Lower lobe of right lung (tissue), 2 donors: ENCODE data around the gene SURF1. TPM values are rescaled to one million over a fixed set of nuclear protein-coding genes. Genes with fewer than 3 reads are reported as not detected.

Experiments
- ATAC-seq, 2 donors: fragments of 200-7000 bp; cut with Tn5 transposase; one replicate each; pipeline ENCODE4 v1.9.1; 2020 to 2022; ENCODE audit warnings: mild to moderate bottlenecking in 2 of 2, moderate library complexity in 2 of 2
- DNase-seq: peaks from one replicate; pipeline ENCODE4 v3.0.0-alpha.2; 2020
- H3K27ac ChIP-seq: fragments of 200-600 bp; one replicate; pipeline ENCODE4 v1.8.0; 2022
- H3K27me3 ChIP-seq: fragments of 200-600 bp; one replicate; pipeline ENCODE4 v1.8.0; 2022; ENCODE audit warnings: low read depth
- H3K36me3 ChIP-seq: fragments of 200-600 bp; one replicate; pipeline ENCODE4 v1.8.0; 2022; ENCODE audit warnings: mild to moderate bottlenecking
- H3K4me1 ChIP-seq: fragments of 200-600 bp; one replicate; pipeline ENCODE4 v1.8.0; 2022
- H3K4me3 ChIP-seq: fragments of 200-600 bp; one replicate; pipeline ENCODE4 v1.8.0; 2022; ENCODE audit warnings: mild to moderate bottlenecking
- H3K9me3 ChIP-seq: fragments of 200-600 bp; one replicate; pipeline ENCODE4 v1.8.0; 2022
- CTCF ChIP-seq: fragments of 200-600 bp; IDR thresholded peaks from one replicate; pipeline ENCODE4 v1.8.0; 2022; ENCODE audit warnings: antibody characterized with exemption, mild to moderate bottlenecking
- intact Hi-C: fragments of 100-400 bp; cut with DNase I; formaldehyde crosslinking; loops from one replicate; pipeline ENCODE4 v1.11.0; 2022
- total RNA-seq: library from RNA; stranded (reverse); fragmentation: NEBNext Ultra II Directional; extraction: Animal tissue kit (Norgen Biotek cat#: 25700); gene quantifications from one replicate; pipeline ENCODE4 v1.2.1, GENCODE V29; 2021
- donor health status: DM: no; HTN: yes; CAD: no; lungs with severe emphysema.

The SURF1 gene
- total RNA-seq, 1 donor from 2014 or later, result 49.4 TPM

GRCh38 chr9:133315997-133316396 lies 40.3 kb downstream of the SURF1 start:
- no peak for TF ChIP-seq CTCF

GRCh38 chr9:133309608-133310007 lies 46.7 kb downstream of the SURF1 start:
- no peak for TF ChIP-seq CTCF

More at GRCh38 chr9:133315997-133316396, 40.3 kb downstream of the SURF1 start:
- no peak for DNase-seq
- intact Hi-C loops, result no loop called here
- no peak overlapping the region for H3K27ac ChIP-seq
- no peak for ATAC-seq
- H3K27me3 ChIP-seq, result no peaks in the 10 kb centered on the region
- H3K4me1 ChIP-seq, result no peaks in the 10 kb centered on the region
- no peak overlapping the region for H3K4me3 ChIP-seq
- H3K36me3 ChIP-seq, result no peaks in the 10 kb centered on the region
- H3K9me3 ChIP-seq, result no peaks in the 10 kb centered on the region

GRCh38 chr9:133307301-133307700 lies 49.0 kb downstream of the SURF1 start:
- DNase-seq (no peak), ATAC-seq (no peak)
- H3K4me3 ChIP-seq, result no peak overlapping the region
- intact Hi-C loops, result no loop called here
- no peaks in the 10 kb centered on the region for H3K9me3 ChIP-seq
- H3K27me3 ChIP-seq, result no peaks in the 10 kb centered on the region
- no peak overlapping the region for H3K27ac ChIP-seq
- TF ChIP-seq CTCF, result no peak
- no peaks in the 10 kb centered on the region for H3K36me3 ChIP-seq
- H3K4me1 ChIP-seq, result no peaks in the 10 kb centered on the region

More at GRCh38 chr9:133309608-133310007, 46.7 kb downstream of the SURF1 start:
- Histone ChIP-seq H3K4me3 (no peak overlapping the region), H3K4me1 (no peaks in the 10 kb centered on the region), H3K27ac (no peak overlapping the region), H3K27me3 (no peaks in the 10 kb centered on the region), H3K9me3 (no peaks in the 10 kb centered on the region), H3K36me3 (no peaks in the 10 kb centered on the region)
- intact Hi-C loops, result no loop called here
- DNase-seq (no peak), ATAC-seq (no peak)

- TF ChIP-seq CTCF, result no peak
- no peaks in the 10 kb centered on the region for H3K9me3 ChIP-seq
- no peaks in the 10 kb centered on the region for H3K36me3 ChIP-seq
- H3K4me3 ChIP-seq, result no peak overlapping the region
- H3K27me3 ChIP-seq, result no peaks in the 10 kb centered on the region
- no peak for ATAC-seq
- intact Hi-C loops, result no loop called here
- no peak for DNase-seq
- no peak overlapping the region for H3K27ac ChIP-seq
- no peaks in the 10 kb centered on the region for H3K4me1 ChIP-seq
These were observed 49.8 kb downstream of the SURF1 start for GRCh38 chr9:133306242-133307204.

GRCh38 chr9:133305731-133306130 lies 50.6 kb downstream of the SURF1 start:
- H3K4me3 ChIP-seq, result no peak overlapping the region
- no peaks in the 10 kb centered on the region for H3K9me3 ChIP-seq
- H3K36me3 ChIP-seq, result no peaks in the 10 kb centered on the region
- DNase-seq, result no peak
- H3K27ac ChIP-seq, result no peak overlapping the region
- intact Hi-C loops, result no loop called here
- no peak for TF ChIP-seq CTCF
- H3K27me3 ChIP-seq, result no peaks in the 10 kb centered on the region
- no peak for ATAC-seq
- H3K4me1 ChIP-seq, result no peaks in the 10 kb centered on the region
